GM18909 (cell line): ENCODE measurements around the gene SNCA.

Source experiments
- ATAC-seq: cut with Tn5 transposase; IDR thresholded peaks from one replicate; pipeline ENCODE4 v1.9.1; 2021; ENCODE audit warnings: mild to moderate bottlenecking; ENCODE audit not compliant: unreplicated experiment, poor library complexity

The SNCA gene

DNA sequence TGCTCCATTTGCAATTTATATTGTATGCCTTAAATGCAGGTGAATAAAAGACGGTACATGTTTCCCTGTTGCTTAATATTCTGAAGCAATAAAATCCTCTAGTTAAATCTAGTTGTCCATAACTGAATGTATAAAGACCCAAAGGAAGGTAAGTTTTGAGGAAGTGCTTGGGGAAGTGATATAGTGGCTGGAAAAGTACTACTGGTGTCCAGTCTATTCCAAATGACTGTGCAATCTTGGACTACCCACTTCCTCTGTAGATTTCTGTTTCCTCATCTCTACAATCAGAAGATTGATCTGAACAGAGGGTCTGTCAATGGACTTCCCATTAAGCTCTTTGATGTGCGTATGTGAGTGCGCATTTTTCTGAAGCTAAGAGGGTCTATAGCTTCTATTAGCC lies 17.0 kb downstream of the SNCA start:
- ATAC-seq = no peak

- ATAC-seq = no peak
Measured at GRCh38 chr4:89814362-89814761, 22.6 kb downstream of the SNCA start.

- no peak for ATAC-seq
Measured at GRCh38 chr4:89813197-89813596, 23.8 kb downstream of the SNCA start.

GRCh38 chr4:89807441-89808140 lies 29.4 kb downstream of the SNCA start:
- ATAC-seq = no peak

- no peak for ATAC-seq
Measured at GRCh38 chr4:89805297-89805696, 31.7 kb downstream of the SNCA start.

- no peak for ATAC-seq
Measured at GRCh38 chr4:89803915-89804314, 33.0 kb downstream of the SNCA start.

DNA sequence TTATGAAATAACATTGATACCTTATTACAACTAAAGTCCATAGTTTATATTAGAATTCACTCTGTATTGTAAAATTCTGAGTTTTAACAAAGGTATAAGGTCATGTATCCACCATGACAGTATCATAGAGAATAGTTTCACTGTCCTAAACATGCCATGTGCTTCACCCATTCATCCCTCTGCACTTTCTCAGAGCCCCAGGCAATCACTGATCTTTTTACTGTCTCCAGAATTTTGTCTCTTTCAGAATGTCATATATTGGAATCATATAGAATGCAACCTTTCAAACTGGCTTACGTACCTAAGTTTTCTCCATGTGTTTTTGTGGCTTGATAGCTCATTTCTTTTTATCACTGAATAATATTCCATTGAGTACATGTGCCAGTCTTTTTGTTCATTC lies 33.9 kb downstream of the SNCA start:
- no peak for ATAC-seq

DNA sequence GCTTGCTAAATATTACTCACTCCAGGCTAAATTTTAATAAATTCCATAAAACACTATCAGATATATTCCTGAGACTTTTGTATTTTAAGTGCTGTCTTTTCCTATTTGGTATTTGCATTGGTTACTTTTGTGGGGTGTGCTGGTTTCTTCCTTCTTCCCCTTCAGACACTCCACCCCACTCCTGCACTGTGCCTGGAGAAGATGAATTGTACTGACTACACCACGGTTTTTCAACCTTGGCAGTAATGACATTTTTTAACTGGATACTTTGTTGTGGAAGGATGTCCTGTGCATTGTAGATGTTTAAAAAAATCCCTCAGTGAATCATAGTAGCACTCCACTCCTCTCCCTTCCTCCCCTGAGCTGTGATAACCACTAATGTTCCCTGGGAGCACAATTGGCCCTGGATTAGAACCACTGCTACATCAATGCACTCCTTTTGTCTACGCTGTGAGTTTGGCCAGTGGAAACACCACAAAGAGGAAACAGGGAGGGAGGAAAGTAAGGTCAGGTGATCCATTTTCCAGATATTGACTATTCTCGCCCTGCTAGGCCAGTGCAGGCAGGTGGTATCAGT lies 36.3 kb downstream of the SNCA start:
- no peak for ATAC-seq

GRCh38 chr4:89800012-89800516 lies 36.9 kb downstream of the SNCA start:
- no peak for ATAC-seq

DNA sequence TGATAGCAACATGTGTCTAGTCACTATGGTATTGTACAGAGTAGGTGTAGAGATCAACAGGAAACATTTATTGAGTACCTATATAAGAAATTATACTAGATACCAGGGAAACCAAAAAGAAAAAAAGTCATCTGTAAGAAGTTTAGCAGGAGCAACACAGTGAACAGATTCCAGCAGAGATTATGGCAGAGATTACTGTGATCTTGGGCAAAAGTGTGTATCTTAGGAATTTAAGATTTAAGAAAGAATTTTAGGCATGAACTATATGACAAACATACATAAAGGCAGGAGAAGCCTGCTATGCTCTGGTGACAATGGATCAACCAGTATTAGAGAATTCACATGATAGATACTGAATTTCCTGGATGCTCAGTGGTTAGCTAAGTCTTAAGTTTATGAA lies 37.9 kb downstream of the SNCA start:
- no peak for ATAC-seq

- no peak for ATAC-seq
Measured at GRCh38 chr4:89797117-89797516, 39.8 kb downstream of the SNCA start.

DNA sequence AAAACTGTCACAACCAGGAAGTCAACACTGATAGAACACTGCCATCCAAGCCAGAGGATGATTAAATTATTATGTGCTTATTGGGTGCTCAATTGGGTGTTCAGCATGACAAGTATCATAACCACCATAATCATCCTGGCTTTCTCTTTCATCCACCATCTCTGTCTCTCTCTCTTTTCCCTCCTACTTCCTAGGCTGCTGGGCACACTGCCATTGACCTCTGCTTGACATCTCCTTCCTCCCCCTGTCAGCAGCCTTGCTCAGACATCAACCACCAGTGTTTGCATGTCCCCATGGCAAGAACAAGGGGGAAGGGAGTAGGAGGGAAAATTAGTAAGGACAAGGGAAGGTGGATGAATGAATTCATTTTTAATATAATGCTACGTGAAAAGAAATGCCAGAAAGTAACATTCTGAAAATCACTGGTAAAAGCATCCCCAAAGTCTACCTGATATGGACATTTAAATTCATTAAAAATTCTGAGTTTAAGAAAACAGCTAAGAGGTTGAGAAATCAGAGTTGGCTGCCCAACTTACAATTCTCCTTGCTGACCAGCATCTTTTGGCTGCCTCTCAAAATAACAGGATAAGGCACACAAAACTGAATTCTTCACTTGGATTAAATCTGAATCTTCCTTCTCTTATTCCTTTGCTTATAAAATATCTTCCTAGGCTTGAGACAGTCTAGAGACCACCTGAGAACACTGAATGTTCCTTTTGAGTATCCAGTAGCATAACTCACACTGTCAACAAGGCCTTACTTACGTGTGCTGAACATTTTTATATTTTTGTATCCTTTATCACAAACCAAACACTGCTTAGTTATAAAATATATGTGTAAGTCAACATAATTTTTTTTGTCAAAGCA lies 48.5 kb downstream of the SNCA start:
- ATAC-seq = no peak

GRCh38 chr4:89784686-89785231 lies 52.2 kb downstream of the SNCA start:
- no peak for ATAC-seq

DNA sequence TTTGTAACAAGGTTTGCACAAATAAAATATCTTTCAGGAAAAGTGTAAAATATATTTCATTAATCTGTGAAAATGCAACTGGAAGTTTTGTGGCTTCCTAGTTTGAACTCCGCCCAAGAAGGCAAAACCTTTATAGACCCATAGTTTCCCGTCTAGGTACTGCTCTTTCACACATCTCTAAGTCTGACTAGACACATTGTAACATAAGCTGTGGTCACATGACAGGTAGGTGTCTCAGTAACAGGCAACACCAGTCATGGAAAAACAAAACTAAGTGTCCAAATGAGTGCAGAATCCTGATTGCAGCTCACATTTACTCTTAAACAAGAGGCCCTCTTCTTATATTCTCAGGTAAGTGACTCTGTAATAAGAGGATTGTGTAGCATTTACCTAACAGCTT lies 55.6 kb downstream of the SNCA start:
- ATAC-seq = no peak

GRCh38 chr4:89773805-89774204 lies 63.2 kb downstream of the SNCA start:
- ATAC-seq = no peak

DNA sequence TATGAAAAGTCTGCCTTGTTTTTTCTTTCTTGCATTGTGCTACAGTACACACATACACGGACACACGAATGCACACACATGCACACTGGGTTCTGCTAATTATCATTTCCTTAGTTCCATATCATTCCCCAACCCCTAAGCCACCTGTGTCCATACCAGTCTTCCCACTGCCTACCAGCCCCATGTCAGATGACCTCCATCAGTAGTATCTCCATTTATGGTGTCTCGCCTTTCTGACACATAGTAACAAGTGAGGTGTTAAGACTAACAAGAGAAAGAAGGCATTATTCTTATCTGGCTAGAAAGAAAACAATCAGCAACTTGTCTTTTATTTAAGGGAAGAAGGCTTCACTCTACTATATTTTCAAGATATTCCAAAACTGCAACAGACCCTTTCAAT lies 67.1 kb downstream of the SNCA start:
- no peak for ATAC-seq

GRCh38 chr4:89767924-89768323 lies 69.0 kb downstream of the SNCA start:
- ATAC-seq = no peak

- no peak for ATAC-seq
Measured at GRCh38 chr4:89765966-89766365, 71.0 kb downstream of the SNCA start.

- no peak for ATAC-seq
Measured at GRCh38 chr4:89765528-89765927, 71.4 kb downstream of the SNCA start.

- ATAC-seq = no peak
Measured at GRCh38 chr4:89762311-89762710, 74.7 kb downstream of the SNCA start.

DNA sequence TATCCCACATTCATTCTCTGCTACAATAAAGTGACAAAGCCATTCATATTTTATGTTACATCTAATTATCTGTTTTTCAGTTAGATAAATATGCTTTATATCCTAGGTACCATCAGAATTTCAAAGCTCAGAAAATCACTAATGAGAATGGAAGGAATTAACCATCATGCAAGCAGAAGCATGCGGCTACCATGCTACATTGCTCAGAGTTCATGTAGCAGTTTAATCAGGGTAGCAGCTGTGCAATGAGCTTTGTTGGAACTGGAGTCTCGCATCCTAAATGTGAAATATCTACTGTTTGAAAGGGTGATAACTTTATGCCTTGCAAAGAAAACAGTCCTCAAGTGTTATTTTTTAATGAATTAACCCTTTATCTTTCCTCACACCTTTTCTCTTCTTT lies 77.5 kb downstream of the SNCA start:
- no peak for ATAC-seq
